ENCODE results near the gene FAM131C. TPM values are rescaled to one million over a fixed set of nuclear protein-coding genes. Genes with fewer than 3 reads are reported as not detected.
"Not testable (repeated sequence)": the region's sequence is repeated elsewhere in the genome, so short reads cannot be mapped to it uniquely, and the experiment has no call there.

FAM131C gene
- polyA plus RNA-seq, 3 donors = not detected

DNA sequence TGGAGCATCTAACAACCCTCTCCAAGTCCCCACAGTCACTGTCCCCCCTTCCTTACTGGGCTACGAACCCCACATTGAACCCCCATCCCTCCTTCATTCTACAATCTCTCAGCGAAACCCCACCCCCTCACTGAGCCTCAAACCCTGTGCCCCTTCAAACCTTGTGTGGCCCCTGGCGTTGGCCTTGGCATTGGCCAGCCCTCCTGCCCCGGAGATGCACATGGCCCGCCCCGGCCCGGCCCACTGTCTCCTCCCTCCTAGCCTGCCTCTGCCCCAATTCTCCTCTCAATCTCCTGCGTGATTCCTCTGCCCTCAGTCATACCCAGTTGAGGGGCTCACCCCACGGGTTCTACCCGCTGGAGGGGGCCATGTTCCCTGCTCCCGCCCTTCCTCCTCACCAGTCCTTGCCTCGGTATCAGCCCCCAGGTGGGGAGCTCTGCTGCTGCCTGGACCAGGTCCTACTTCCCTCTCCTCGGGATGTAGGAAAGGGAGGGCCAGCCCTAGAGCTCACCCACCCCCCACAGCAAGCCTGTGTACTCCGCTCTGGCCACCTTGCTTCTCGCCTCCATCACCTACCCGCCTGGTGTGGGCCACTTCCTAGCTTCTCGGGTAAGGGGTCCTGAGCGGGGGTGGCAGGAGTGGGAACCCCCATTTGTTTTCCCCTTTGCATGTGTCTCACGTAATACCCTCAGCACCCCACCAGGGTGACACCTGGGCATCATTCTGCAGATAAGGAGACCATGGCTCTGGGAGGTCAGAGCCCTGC lies 45.0 kb downstream of the FAM131C start:
- H3K4me3 ChIP-seq (replicated peaks in 1 of 3; ENCODE audit: low read depth in 2 of 3, low read length in 3 of 3) = no peak overlapping the region
- Mint-ChIP-seq H3K27ac (no peak overlapping the region), H3K36me3 (no peaks in the 10 kb centered on the region), H3K9me3 (no peaks in the 10 kb centered on the region), H3K4me1 (peaks cover 4% of the 10 kb centered on the region), H3K4me3 (no peak overlapping the region), H3K27me3 (ENCODE audit: low read depth in 3 of 3) (peaks cover 3 to 35% (median 11%) of the 10 kb centered on the region in 3 donors)
- H3K9ac ChIP-seq (ENCODE audit: insufficient read depth, low read length, poor library complexity, severe bottlenecking) = no peak overlapping the region
- H3K4me2 ChIP-seq (replicated peaks; ENCODE audit: extremely low read depth, low read length, poor library complexity, severe bottlenecking) = no peak overlapping the region
- DNase-seq = no peak
- intact Hi-C loops (cut with micrococcal nuclease) = no loop called here
- no peaks in the 10 kb centered on the region for H3K9me3 ChIP-seq (replicated peaks in 1 of 2; ENCODE audit: control insufficient read depth in 1 of 2, insufficient read depth in 1 of 2, low read length in 2 of 2)
- H3K27me3 ChIP-seq (ENCODE audit: control insufficient read depth in 2 of 2, insufficient read depth in 2 of 2, low read length in 2 of 2) = peaks cover 0 to 11% of the 10 kb centered on the region in 2 donors
- H4K20me1 ChIP-seq (ENCODE audit: insufficient read depth, low read length) = no peaks in the 10 kb centered on the region
- TF ChIP-seq, protein P1, sequence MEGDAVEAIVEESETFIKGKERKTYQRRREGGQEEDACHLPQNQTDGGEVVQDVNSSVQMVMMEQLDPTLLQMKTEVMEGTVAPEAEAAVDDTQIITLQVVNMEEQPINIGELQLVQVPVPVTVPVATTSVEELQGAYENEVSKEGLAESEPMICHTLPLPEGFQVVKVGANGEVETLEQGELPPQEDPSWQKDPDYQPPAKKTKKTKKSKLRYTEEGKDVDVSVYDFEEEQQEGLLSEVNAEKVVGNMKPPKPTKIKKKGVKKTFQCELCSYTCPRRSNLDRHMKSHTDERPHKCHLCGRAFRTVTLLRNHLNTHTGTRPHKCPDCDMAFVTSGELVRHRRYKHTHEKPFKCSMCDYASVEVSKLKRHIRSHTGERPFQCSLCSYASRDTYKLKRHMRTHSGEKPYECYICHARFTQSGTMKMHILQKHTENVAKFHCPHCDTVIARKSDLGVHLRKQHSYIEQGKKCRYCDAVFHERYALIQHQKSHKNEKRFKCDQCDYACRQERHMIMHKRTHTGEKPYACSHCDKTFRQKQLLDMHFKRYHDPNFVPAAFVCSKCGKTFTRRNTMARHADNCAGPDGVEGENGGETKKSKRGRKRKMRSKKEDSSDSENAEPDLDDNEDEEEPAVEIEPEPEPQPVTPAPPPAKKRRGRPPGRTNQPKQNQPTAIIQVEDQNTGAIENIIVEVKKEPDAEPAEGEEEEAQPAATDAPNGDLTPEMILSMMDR (IDR thresholded peaks at IDR 0.05) = no peak
- H3K79me2 ChIP-seq (ENCODE audit: insufficient read depth, low read length) = no peaks in the 10 kb centered on the region
- WGBS (ENCODE audit: insufficient coverage) = 51% methylated on average over 11 of the region's 19 CpGs
- H3K4me1 ChIP-seq (ENCODE audit: control insufficient read depth in 1 of 2, insufficient read depth in 2 of 2, low read length in 2 of 2) = peaks cover 0 to 7% of the 10 kb centered on the region in 2 donors
- no peak overlapping the region for H3K27ac ChIP-seq (ENCODE audit: low read depth in 1 of 2, low read length in 2 of 2)
- H3K36me3 ChIP-seq (replicated peaks in 1 of 2; ENCODE audit: control insufficient read depth in 1 of 2, insufficient read depth in 2 of 2, low read length in 2 of 2) = no peaks in the 10 kb centered on the region
- H2AFZ ChIP-seq (ENCODE audit: insufficient read depth, low read depth, low read length, poor library complexity, severe bottlenecking) = no peak overlapping the region

DNA sequence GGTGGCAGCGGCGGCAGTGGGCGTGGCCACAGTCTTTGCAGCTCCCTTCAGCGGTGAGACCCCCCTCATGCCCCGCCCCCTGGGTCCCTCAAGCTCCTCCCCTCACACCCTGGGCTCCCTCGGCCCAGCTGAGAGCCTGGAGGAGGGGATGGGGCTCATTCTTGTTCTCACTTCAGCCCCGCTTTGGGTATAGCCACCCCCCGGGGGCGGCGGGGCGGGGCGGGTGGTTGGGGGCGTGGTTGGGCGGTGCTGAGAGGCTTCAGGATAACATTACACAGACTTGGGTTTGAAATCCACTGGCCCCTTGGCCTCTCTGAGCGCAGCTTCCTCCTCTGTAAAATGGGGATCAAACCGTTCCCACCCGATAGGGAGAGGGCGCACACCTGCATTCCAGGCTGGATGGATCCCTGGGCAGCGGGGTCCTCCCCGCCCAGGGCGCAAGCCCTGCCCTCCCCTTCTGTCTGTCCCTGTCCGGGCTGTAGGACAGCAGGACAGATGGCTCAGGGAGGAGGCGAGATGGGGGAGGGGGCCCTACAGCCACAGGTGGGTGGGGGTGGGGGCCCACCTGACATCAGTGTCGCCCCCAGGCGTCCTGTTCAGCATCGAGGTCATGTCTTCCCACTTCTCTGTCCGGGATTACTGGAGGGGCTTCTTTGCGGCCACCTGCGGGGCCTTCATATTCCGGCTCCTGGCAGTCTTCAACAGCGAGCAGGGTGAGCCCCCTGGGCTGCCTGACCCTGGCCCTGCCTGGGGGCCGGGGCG lies 46.5 kb downstream of the FAM131C start:
- Mint-ChIP-seq H3K27ac (no peak overlapping the region), H3K4me3 (peak overlapping the region in 1 of 2 donors; percentile 30), H3K36me3 (no peaks in the 10 kb centered on the region), H3K9me3 (no peaks in the 10 kb centered on the region), H3K4me1 (no peaks in the 10 kb centered on the region), H3K27me3 (ENCODE audit: low read depth in 3 of 3) (peaks cover 7 to 38% (median 11%) of the 10 kb centered on the region in 3 donors)
- TF ChIP-seq, protein P1 (IDR thresholded peaks at IDR 0.05) = no peak
- H3K79me2 ChIP-seq (ENCODE audit: insufficient read depth, low read length) = no peaks in the 10 kb centered on the region
- 0% methylated on average over 9 of the region's 33 CpGs for WGBS (ENCODE audit: insufficient coverage)
- peaks cover 0 to 11% of the 10 kb centered on the region in 2 donors for H3K27me3 ChIP-seq (ENCODE audit: control insufficient read depth in 2 of 2, insufficient read depth in 2 of 2, low read length in 2 of 2)
- no peak for DNase-seq
- no peaks in the 10 kb centered on the region for H3K9me3 ChIP-seq (replicated peaks in 1 of 2; ENCODE audit: control insufficient read depth in 1 of 2, insufficient read depth in 1 of 2, low read length in 2 of 2)
- H3K4me2 ChIP-seq (replicated peaks; ENCODE audit: extremely low read depth, low read length, poor library complexity, severe bottlenecking) = peak overlapping the region; percentile 29
- H3K36me3 ChIP-seq (replicated peaks in 1 of 2; ENCODE audit: control insufficient read depth in 1 of 2, insufficient read depth in 2 of 2, low read length in 2 of 2) = no peaks in the 10 kb centered on the region
- peak overlapping the region; percentile 59 for H2AFZ ChIP-seq (ENCODE audit: insufficient read depth, low read depth, low read length, poor library complexity, severe bottlenecking)
- no peak overlapping the region for H3K27ac ChIP-seq (ENCODE audit: low read depth in 1 of 2, low read length in 2 of 2)
- intact Hi-C loops (cut with micrococcal nuclease) = no loop called here
- peaks cover 0 to 7% of the 10 kb centered on the region in 2 donors for H3K4me1 ChIP-seq (ENCODE audit: control insufficient read depth in 1 of 2, insufficient read depth in 2 of 2, low read length in 2 of 2)
- H3K9ac ChIP-seq (ENCODE audit: insufficient read depth, low read length, poor library complexity, severe bottlenecking) = peak overlapping the region; percentile 1
- H3K4me3 ChIP-seq (replicated peaks in 1 of 3; ENCODE audit: low read depth in 2 of 3, low read length in 3 of 3) = no peak overlapping the region
- no peaks in the 10 kb centered on the region for H4K20me1 ChIP-seq (ENCODE audit: insufficient read depth, low read length)

DNA sequence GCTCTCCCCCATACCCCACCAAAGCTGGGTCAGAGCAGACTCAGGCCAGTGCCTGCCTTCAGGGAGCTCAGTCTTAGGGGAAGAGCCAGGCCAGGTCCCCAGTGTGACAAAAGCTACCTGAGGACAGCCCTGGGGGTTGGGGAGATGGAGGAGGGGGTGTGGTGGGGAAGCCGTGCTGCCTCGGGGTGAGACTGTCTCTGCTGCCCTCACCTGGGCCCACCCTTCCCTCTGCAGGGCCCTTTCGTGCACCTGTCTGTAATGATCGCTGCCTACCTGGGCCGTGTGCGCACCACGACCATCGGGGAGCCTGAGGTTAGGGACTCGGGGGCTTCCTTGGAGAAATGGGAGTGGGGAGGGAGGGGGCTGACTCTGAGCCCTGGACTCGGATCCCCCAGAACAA lies 47.1 kb downstream of the FAM131C start:
- H3K4me1 Mint-ChIP-seq; H4K20me1 ChIP-seq (ENCODE audit: insufficient read depth, low read length); H3K4me3 ChIP-seq (replicated peaks in 1 of 3; ENCODE audit: low read depth in 2 of 3, low read length in 3 of 3); H3K9ac ChIP-seq (ENCODE audit: insufficient read depth, low read length, poor library complexity, severe bottlenecking); H3K4me2 ChIP-seq (replicated peaks; ENCODE audit: extremely low read depth, low read length, poor library complexity, severe bottlenecking); H3K36me3 Mint-ChIP-seq; H3K4me1 ChIP-seq (ENCODE audit: control insufficient read depth in 1 of 2, insufficient read depth in 2 of 2, low read length in 2 of 2); H3K9me3 Mint-ChIP-seq; H3K4me3 Mint-ChIP-seq; H3K36me3 ChIP-seq (replicated peaks in 1 of 2; ENCODE audit: control insufficient read depth in 1 of 2, insufficient read depth in 2 of 2, low read length in 2 of 2); H3K79me2 ChIP-seq (ENCODE audit: insufficient read depth, low read length); DNase-seq; H3K9me3 ChIP-seq (replicated peaks in 1 of 2; ENCODE audit: control insufficient read depth in 1 of 2, insufficient read depth in 1 of 2, low read length in 2 of 2); H3K27ac ChIP-seq (ENCODE audit: low read depth in 1 of 2, low read length in 2 of 2); intact Hi-C loops (cut with micrococcal nuclease); H3K27ac Mint-ChIP-seq; H2AFZ ChIP-seq (ENCODE audit: insufficient read depth, low read depth, low read length, poor library complexity, severe bottlenecking): not testable (repeated sequence)
- peaks cover 11 to 41% (median 12%) of the 10 kb centered on the region in 3 donors for H3K27me3 Mint-ChIP-seq (ENCODE audit: low read depth in 3 of 3)
- WGBS (ENCODE audit: insufficient coverage) = 33% methylated on average over 2 of the region's 10 CpGs
- peaks cover 0 to 11% of the 10 kb centered on the region in 2 donors for H3K27me3 ChIP-seq (ENCODE audit: control insufficient read depth in 2 of 2, insufficient read depth in 2 of 2, low read length in 2 of 2)

Data from CD14-positive monocyte (primary cell).